ENCODE data around the gene NEUROD4.

Gene NEUROD4

DNA sequence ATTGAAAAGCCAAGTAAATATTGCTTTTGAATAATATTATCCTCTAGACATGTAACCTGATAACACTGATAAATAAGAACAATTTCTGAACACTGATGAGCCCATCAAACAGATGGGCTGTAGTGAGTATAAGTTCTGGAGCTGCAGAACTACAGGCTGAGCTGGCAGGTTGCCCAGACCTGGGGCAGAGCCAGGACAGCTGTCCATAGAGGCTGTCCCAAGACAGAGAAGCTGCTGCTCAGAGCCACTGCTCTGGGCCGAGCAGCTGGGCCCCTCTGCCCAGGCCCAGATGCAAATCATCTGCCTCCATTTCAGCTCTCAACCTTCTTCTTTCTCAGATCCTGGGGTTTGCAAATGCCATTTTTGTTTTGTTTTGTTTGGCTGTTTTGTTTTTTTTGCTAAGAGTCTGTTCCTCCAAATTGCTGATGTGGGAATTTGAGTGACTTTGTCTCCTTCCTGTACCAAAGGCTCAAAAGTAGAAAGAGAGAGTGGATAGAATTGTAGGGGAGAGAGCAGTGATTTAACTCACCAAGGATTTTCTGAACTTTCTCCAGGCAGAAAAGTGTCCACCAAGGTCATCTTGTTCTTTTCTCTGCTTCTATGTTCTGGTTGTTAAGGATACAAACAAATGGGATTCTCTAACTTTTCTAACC is 31.2 kb upstream of the NEUROD4 start:
- H2AFZ ChIP-seq, result no peak overlapping the region
- peaks cover 3% of the 10 kb centered on the region for H3K4me1 ChIP-seq
- H3K4me3 ChIP-seq (ENCODE audit: low read depth, low read length), result no peak overlapping the region
- no peaks in the 10 kb centered on the region for H3K27me3 ChIP-seq (ENCODE audit: control insufficient read depth, insufficient read depth, low read length)
- no peak overlapping the region for H3K9ac ChIP-seq
- no peak overlapping the region for H3K27ac ChIP-seq
- no peaks in the 10 kb centered on the region for H3K79me2 ChIP-seq
- no peaks in the 10 kb centered on the region for H3K36me3 ChIP-seq (ENCODE audit: control insufficient read depth, insufficient read depth, low read length)
- TF ChIP-seq CTCF (IDR thresholded peaks at IDR 0.05), result no peak
- no peaks in the 10 kb centered on the region for H3K9me3 ChIP-seq (ENCODE audit: control insufficient read depth, low read length)
- no peak overlapping the region for H3K4me2 ChIP-seq (ENCODE audit: low read length)

DNA sequence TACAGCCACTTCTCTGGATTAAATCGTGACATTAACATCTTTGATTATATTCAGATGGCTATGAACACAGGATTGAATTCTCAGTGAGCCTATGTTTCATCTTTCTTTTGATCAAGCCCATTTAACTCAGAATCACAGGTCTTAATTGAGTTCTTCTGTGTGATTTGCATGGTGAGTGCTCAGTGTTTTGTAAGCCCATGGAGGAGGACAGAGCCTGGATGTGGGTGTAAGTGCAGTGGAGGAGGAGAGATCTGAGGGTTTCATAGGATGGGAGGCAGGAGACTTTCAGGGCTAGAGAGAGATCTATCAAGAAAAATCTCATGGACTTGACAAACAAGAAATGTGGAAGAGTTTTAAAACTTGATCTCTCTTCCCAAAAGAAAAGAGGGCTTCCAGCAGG is 29.9 kb upstream of the NEUROD4 start:
- H3K4me1 ChIP-seq, result peaks cover 3% of the 10 kb centered on the region
- no peaks in the 10 kb centered on the region for H3K79me2 ChIP-seq
- no peak overlapping the region for H2AFZ ChIP-seq
- H3K4me3 ChIP-seq (ENCODE audit: low read depth, low read length), result no peak overlapping the region
- H3K36me3 ChIP-seq (ENCODE audit: control insufficient read depth, insufficient read depth, low read length), result no peaks in the 10 kb centered on the region
- H3K4me2 ChIP-seq (ENCODE audit: low read length), result no peak overlapping the region
- no peak overlapping the region for H3K27ac ChIP-seq
- H3K9me3 ChIP-seq (ENCODE audit: control insufficient read depth, low read length), result no peaks in the 10 kb centered on the region
- H3K27me3 ChIP-seq (ENCODE audit: control insufficient read depth, insufficient read depth, low read length), result no peaks in the 10 kb centered on the region
- H3K9ac ChIP-seq, result no peak overlapping the region
- no peak for TF ChIP-seq CTCF (IDR thresholded peaks at IDR 0.05)

DNA sequence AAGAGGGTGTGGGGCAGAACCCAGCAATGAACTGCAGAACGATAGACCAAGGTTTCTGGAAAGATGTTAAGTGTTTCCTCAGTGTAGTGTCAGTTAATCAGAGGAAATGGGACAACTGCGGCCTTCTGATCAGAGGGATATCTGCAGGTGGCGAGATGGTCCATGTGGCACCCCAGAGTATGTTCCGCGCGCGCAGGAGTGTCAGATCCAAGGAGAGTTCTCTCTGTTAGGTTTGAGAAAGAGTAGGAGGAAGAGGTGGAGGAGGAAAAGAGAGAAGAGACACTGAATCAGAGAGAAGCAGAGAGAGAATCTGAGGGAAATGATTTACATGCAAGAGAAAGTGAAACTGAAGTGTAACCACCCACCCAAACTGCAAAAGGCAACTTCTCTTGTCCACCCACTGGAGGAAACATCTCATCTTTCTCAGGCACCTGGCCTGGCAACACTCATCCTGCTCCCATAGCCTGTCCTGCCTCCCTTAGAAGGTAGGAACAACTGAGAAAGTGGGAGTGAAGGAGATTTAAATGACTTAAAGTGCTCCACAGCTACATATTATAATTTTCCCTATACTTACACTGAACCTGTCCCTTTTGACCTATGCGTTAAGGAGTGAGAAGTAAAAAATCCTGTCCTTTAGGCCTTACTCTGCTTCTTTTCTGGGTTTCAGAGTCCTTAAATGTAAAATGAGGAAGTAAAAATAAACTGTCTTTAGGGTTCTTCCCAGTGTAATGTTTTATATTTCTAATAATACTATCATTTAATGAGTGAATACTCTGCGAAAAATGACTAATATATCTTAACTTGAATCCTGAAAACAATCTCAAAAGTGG is 28.4 kb upstream of the NEUROD4 start:
- Histone ChIP-seq H3K9ac (no peak overlapping the region), H3K79me2 (no peaks in the 10 kb centered on the region), H3K27ac (no peak overlapping the region), H3K4me3 (ENCODE audit: low read depth, low read length) (no peak overlapping the region), H2AFZ (no peak overlapping the region), H3K36me3 (ENCODE audit: control insufficient read depth, insufficient read depth, low read length) (no peaks in the 10 kb centered on the region), H3K9me3 (ENCODE audit: control insufficient read depth, low read length) (no peaks in the 10 kb centered on the region), H3K4me2 (ENCODE audit: low read length) (no peak overlapping the region), H3K27me3 (ENCODE audit: control insufficient read depth, insufficient read depth, low read length) (no peaks in the 10 kb centered on the region), H3K4me1 (peaks cover 3% of the 10 kb centered on the region)
- TF ChIP-seq CTCF (IDR thresholded peaks at IDR 0.05), result no peak

- no peaks in the 10 kb centered on the region for H3K27me3 ChIP-seq (ENCODE audit: control insufficient read depth, insufficient read depth, low read length)
- H3K9ac ChIP-seq, result no peak overlapping the region
- no peak overlapping the region for H2AFZ ChIP-seq
- no peak overlapping the region for H3K27ac ChIP-seq
- H3K9me3 ChIP-seq (ENCODE audit: control insufficient read depth, low read length), result no peaks in the 10 kb centered on the region
- no peaks in the 10 kb centered on the region for H3K36me3 ChIP-seq (ENCODE audit: control insufficient read depth, insufficient read depth, low read length)
- no peak overlapping the region for H3K4me2 ChIP-seq (ENCODE audit: low read length)
- TF ChIP-seq CTCF (IDR thresholded peaks at IDR 0.05), result no peak
- no peaks in the 10 kb centered on the region for H3K79me2 ChIP-seq
- H3K4me3 ChIP-seq (ENCODE audit: low read depth, low read length), result no peak overlapping the region
- H3K4me1 ChIP-seq, result peaks cover 3% of the 10 kb centered on the region
Measured at GRCh38 chr12:54991991-54992375, 27.8 kb upstream of the NEUROD4 start.
